GM12892 (cell line): Measurements from ENCODE around the gene STK32C.

ENCODE experiments used
- POLR2A ChIP-seq: IDR thresholded peaks from 2 replicates; pipeline ENCODE4 v1.6.1; 2011; ENCODE audit warnings: low read depth, low read length, control low read depth
- POLR2AphosphoS5 ChIP-seq: IDR thresholded peaks from 2 replicates; pipeline ENCODE4 v1.6.1; 2011; ENCODE audit warnings: low read depth, low read length, control low read depth

DNA sequence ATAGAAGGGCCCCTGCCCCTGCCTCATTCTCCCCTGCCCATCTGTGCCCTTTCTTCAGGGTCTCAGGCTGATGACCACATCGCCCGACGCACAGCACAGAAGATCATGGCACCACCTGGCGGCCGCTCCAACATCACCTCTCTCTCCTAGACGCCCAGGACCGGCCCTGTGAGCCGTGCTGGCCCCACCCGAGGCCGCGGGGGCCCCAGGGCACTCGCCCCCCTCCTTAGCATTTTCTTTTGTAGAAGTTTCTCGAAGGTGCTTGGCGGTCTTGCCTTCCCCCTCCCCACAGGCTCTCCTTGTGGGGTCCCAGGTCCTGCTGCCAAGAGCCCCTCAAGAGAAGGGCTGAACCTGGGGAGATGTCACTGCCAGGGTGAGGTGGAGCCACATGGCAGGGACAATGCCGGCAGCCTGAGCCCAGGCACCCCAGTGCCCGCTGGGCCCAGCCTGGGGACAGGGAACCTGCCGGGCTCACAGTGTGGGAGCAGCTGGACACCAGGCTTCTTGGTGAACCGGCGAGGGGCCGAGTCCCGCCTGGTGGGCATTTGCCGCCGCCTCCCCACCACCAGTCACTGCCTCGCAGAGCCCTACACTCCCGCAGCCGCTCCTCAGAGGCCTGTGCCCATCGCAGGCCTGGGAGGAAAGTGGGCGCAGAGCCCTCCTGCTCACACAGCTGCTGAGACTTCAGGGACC lies 102.8 kb downstream of the STK32C start:
- TF ChIP-seq POLR2AphosphoS5 (no peak), POLR2A (no peak)
